IMR-90 (cell line): ENCODE results near the gene MCTP1.

Experiments
- CEBPB ChIP-seq: IDR thresholded peaks from 2 replicates; pipeline ENCODE4 v1.6.1; 2012; ENCODE audit warnings: low read depth, low read length, improper control_type of control experiment
- CHD1 ChIP-seq: IDR thresholded peaks from 2 replicates; pipeline ENCODE4 v1.6.1; 2012; ENCODE audit warnings: low read depth, low read length, improper control_type of control experiment
- MAZ ChIP-seq: IDR thresholded peaks from 2 replicates; pipeline ENCODE4 v1.6.1; 2012; ENCODE audit warnings: low read depth, mild to moderate bottlenecking, low read length, improper control_type of control experiment, moderate library complexity, borderline replicate concordance
- POLR2A ChIP-seq: IDR thresholded peaks from 2 replicates; pipeline ENCODE4 v1.6.1; 2012; ENCODE audit warnings: mild to moderate bottlenecking, low read depth, low read length
- RAD21 ChIP-seq: IDR thresholded peaks from 2 replicates; pipeline ENCODE4 v1.6.1; 2012; ENCODE audit warnings: low read length, improper control_type of control experiment
- RCOR1 ChIP-seq: IDR thresholded peaks from 2 replicates; pipeline ENCODE4 v1.6.1; 2012; ENCODE audit warnings: mild to moderate bottlenecking, low read length, improper control_type of control experiment; ENCODE audit not compliant: insufficient replicate concordance
- SMC3 ChIP-seq: fragments of 150-350 bp; IDR thresholded peaks from 2 replicates; pipeline ENCODE4 v1.6.1; 2016; ENCODE audit warnings: low read depth, mild to moderate bottlenecking, antibody characterized with exemption, low read length, moderate library complexity
- TF ChIP-seq, protein P1 (sequence below): conservative IDR thresholded peaks from 2 replicates; pipeline ENCODE4 v1.5.1; 2012; ENCODE audit warnings: mild to moderate bottlenecking, low read depth, low read length, improper control_type of control experiment
- TF ChIP-seq, protein P2 (sequence below): fragments of 150-350 bp; IDR thresholded peaks from 2 replicates; pipeline ENCODE4 v1.6.1; 2016; ENCODE audit warnings: low read depth, mild to moderate bottlenecking, low read length, moderate library complexity, borderline replicate concordance

DNA sequence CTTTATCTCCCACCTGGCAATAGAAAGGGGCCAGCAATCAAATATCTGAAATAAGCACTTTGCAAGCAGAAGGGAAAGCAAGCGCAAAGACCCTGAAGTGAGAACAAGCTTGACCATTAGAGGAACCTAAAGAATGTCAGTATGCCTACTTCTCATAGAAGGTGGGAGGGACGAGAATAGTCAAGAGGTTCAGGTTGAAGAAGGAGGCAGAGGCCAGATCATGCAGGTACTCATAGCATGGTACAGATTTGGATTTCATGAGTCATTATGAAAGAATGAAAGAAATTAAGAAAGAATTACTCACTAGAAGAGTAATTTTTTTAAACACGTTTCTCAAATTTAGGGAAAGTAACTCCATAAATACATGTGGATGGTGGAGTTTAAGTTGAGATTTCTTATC, 33.7 kb downstream of the MCTP1 start:
- TF ChIP-seq, protein P1, sequence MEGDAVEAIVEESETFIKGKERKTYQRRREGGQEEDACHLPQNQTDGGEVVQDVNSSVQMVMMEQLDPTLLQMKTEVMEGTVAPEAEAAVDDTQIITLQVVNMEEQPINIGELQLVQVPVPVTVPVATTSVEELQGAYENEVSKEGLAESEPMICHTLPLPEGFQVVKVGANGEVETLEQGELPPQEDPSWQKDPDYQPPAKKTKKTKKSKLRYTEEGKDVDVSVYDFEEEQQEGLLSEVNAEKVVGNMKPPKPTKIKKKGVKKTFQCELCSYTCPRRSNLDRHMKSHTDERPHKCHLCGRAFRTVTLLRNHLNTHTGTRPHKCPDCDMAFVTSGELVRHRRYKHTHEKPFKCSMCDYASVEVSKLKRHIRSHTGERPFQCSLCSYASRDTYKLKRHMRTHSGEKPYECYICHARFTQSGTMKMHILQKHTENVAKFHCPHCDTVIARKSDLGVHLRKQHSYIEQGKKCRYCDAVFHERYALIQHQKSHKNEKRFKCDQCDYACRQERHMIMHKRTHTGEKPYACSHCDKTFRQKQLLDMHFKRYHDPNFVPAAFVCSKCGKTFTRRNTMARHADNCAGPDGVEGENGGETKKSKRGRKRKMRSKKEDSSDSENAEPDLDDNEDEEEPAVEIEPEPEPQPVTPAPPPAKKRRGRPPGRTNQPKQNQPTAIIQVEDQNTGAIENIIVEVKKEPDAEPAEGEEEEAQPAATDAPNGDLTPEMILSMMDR: no peak
- no peak for TF ChIP-seq RCOR1
- TF ChIP-seq POLR2A: no peak
- TF ChIP-seq CHD1: no peak
- no peak for TF ChIP-seq CEBPB
- TF ChIP-seq, protein P2, sequence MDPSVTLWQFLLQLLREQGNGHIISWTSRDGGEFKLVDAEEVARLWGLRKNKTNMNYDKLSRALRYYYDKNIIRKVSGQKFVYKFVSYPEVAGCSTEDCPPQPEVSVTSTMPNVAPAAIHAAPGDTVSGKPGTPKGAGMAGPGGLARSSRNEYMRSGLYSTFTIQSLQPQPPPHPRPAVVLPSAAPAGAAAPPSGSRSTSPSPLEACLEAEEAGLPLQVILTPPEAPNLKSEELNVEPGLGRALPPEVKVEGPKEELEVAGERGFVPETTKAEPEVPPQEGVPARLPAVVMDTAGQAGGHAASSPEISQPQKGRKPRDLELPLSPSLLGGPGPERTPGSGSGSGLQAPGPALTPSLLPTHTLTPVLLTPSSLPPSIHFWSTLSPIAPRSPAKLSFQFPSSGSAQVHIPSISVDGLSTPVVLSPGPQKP: no peak
- TF ChIP-seq RAD21: no peak
- no peak for TF ChIP-seq SMC3
- no peak for TF ChIP-seq MAZ
